ENCODE data around the gene STXBP3. TPM values are rescaled to one million over a fixed set of nuclear protein-coding genes. Genes with fewer than 3 reads are reported as not detected.
"Not testable (repeated sequence)": the region's sequence is repeated elsewhere in the genome, so short reads cannot be mapped to it uniquely, and the experiment has no call there.

The STXBP3 gene
- total RNA-seq, 1 experiment from 2014 or later: 49.3 TPM

DNA sequence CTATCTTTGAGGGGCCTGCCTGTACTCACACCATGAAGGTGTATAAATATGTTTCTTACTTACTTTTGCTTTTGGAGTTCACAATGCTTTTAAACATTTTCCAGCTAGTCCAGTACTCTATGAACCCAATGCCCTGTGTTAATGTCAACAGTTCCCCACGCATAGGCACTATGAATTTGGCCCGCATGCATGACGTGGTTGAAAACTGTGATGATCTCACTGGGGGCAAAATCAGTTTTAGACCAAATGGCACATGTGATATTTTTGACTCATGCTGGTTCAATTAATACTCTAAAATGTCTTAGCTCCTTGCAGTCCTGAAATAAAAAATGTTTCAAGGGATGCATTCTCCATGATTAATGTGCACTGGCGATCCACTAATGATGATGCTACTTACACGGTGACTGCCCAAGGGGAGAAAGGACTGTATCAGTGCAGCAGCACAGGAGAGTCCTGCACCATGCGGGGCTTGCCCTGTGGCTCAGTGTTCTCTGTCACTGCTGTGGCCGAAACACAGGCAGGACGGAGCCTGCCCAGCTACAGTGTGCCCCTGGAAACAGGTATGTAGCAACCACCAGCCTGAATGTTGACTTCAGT lies 18.0 kb upstream of the STXBP3 start:
- DNase-seq (ENCODE audit: low read depth): no peak

DNA sequence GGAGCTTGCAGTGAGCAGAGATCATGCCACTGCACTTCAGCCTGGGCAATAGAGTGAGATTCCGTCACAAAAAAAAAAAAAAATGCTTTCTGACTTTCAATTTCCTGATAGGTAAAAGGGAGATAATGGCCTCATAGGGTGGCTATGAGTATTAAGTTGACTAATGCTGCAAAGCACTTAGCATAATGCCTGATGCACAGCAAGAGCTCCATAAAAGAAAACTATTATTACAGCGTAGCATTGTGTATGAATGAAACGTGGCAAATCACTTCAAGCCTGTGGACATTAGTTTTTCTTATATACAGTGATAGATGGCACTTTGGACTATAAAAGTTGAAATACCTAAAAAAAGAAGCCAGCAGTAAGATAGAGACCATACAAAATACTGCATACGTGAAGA lies 17.0 kb upstream of the STXBP3 start:
- no peak for DNase-seq (ENCODE audit: low read depth)

DNA sequence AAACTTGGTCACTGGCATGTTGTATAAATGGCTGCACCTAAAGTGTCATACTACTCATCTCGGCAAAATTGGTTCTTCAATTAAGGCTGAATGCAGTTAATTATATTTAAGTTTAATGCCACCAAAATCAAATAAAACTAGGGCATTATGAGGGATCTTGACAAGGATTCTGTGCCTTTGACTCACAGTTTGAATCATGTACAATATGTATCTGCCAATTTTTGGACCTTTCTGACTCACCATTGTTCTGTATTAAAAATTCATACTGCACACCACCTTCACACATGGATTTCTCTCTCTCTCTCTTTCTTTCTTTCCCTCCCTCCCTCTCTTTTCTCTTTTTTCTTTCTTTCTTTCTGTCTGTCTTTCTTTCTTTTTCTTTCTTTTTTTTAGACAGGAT lies 14.1 kb upstream of the STXBP3 start:
- peak; percentile 35 for DNase-seq (ENCODE audit: low read depth)

DNA sequence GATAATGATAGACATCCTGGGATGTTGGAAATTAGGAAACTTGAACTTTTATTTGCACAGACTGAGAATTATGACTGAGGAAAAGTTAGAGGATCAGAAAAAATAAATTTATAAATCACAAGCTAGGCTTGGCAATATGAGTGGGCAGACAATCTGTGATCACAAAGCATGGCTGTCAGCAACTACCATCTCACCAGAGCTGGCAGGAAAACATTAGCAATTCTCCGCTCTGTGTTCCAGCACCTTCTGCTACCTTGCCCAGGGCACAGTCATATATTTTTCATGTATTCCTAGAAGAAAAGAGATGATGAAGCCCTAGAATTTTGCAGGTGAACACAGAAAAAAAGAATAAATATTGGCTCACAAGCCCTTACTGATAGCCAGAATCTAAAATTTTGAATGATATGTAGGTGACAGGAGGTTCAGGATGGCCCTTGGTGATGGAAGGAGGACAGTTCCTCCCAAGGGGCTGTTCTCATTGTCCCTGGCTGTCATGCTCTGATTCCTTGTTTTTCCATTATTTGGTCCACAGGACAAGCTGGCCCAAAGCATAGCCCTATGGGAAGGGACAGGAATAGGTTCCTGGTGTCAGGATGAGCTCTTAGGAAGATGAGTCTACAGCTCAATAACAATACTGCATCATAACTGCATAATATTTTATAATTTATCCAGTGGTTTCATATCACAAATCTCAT lies 12.2 kb upstream of the STXBP3 start:
- no peak for DNase-seq (ENCODE audit: low read depth)

DNA sequence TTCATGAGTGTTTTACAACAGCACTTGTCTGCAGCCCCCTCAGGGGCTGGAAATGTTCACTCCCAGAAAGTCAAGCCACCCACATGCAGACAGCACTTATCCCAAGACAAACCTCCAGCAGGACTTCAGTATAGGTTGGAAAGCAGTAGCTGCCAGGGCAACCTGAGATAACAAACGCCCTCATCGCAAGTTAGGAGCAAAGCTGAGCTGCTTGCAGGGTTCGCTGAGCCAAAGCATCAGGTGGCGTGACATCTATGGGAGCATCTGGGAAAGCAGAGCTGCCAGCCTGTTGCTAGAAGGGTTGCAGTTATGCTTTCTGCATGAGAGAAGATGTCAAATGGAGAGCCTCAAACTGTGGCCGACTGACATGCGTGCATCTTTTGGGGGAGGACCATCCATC lies 4.2 kb upstream of the STXBP3 start:
- DNase-seq (ENCODE audit: low read depth): no peak

DNA sequence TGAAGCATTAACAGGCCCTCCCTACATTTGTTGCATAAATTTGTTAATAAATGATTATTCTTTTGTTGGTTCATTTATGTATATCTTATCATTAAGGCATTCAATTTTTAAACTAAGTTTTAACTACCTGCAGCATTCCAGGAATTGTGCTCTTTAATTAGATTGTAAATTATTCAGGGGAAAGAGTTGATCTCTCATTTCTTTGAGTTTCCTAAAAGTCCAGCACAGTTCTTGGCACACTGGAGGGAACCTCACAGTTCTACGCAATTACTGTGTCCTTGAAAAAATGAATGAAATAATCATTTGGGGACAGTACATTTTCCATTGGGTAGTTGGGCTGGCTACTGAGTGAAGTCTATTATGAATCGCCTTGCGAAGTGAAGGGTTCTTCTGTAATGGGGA lies 493 bp upstream of the STXBP3 start:
- DNase-seq (ENCODE audit: low read depth): no peak

DNA sequence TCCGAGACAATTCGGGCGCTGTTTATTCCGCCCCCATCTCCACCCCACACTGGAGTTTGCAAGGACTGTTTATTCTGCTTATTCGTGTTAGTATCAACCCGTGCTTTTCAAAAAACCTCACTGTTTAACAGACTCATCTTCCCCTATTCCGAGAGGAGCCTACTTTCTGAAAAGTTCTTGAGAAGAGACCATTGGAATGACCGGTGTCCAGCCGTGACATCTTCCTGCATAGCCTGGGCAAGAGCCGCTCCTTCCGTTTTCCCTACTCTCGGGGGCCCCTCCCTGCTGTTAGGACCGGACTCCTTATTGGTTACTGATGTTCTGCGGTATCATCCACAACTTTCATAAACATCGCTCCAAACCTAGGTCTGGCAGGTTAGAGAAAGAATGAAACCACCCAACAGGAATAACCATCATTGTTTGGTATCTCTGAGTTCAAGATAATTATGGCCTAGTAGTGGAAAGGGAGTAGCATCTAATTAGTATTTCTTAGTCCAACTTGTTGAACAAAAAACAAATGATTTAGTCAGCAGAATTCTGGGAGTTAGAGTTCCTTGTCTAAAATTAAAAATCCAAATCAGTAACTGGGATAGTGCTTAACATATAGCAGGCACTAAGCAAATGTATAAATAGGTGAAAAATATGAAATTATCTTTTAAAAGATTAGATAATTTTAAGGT lies 837 bp downstream of the STXBP3 start:
- peak; percentile 83 for DNase-seq (ENCODE audit: low read depth)

DNA sequence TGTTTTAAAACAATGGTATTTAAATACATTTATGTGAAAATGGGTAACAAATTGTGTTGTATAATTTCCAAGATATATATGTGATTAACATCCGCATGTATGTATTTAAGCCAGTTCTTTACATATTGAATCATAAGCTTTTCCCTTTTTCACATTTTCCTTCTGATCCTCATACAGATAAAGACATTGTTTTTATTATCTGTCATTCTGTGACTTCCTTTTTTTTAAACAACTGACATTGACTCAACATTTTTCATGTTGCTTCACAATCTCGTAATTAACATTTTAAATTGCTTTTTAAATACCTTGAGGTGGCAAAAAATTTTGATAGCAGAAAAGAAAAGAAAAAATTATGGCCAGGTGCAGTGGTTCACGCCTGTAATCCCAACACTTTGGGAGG lies 1.4 kb downstream of the STXBP3 start:
- no peak for DNase-seq (ENCODE audit: low read depth)

DNA sequence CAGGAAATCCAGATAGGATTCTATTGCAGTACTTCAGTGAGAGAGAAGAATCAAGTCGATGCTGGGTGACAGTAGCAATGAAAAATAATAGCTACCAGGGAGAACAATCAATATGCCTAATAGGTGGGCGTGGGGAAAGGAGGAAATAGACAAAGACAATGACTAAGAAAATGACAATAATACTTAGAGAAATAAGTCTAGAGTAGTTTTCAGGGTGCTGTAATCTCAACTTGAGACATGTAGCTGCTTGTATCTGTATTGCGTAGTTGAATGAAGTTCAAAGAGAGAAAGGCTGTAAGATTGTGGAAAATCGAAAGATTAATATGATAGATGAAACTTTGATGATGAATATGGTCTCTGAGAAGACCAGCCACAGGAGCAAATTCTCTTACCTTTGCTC lies 2.6 kb downstream of the STXBP3 start:
- DNase-seq (ENCODE audit: low read depth): no peak

DNA sequence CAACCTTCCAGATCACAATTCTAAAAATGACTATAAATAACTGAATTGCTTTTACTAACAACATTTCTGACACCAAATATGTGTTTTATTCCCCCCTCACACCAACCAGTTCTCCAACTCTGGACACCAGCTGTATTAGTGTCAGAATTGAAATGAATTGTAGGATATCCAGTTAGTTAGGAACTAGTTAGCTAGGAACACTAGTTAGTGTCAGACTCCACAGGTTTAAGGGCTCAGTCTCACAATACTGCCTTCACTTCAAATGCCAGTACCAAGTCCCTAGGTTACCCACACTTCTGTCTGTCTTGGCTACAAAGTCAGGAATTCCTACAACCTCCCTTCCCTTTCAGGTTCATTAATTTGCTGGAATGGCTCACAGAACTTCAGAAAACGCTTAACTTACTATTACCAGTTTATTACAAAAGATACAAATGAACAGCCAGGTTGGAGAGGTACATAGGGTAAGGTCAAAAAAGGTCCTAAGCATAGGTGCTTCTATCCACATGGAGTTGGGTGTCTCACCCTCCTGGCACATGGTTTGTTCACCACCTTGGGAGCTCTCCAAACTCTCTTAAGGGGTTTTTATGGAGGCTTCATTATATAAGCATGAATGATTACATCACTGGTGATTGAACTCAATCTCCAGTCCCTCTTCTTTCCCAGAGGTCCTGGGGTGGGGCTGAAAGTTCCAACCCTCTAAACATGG lies 4.2 kb downstream of the STXBP3 start:
- DNase-seq (ENCODE audit: low read depth): no peak

DNA sequence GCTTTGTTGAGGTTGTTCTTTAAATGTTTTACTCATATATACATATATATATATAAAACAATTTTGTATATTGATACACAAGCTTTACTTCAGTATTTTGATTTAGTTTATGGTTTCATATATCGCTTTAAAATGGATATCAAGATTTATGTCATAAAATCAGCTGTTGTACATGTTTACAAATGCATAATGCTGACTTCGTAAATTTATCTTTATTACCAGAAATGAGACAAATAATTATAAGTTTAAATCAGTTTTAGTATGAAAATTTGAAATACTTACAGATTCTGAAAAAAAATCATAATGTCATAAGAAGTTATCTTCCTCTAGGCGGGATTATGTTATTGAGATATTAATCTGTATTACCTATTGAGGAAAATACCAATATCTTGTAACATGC lies 6.9 kb downstream of the STXBP3 start:
- DNase-seq (ENCODE audit: low read depth): no peak

DNA sequence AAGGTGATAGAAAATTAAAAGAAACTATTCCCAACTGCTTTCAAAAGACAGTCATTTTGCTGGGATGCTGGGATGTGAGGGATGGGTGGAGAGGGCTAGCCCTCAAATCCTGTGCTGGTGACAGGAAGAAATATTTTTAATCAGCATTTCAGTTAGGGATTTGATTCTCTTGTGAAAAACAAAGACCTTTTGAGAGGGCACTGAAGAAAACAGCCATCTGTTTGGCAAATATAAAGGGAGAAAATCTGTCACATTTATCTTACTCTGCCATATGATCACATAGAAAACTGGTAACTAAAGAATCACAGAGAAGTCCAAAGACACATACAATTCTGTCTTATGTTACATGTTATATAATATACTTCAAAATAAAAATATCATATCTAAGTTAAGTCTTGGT lies 12.3 kb downstream of the STXBP3 start:
- DNase-seq (ENCODE audit: low read depth): no peak

DNA sequence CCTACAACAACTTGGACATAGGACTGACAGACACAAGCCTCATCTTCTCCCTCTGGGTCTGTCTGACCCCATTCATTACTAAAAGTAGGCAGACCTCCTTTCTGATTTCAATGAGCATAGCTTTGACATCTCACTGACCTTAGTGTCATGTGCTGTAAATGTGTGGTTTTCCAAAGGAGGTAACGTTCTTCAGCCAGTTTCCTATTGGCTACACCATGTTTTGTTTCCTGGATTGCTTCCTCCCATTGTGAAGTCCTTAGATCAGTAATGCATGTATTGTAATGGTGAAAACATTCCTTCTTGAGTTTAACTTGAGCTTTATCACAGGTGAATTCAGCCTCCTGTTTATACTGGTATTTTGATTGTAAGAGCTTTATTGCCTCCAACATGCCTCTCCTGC lies 20.6 kb downstream of the STXBP3 start:
- DNase-seq (ENCODE audit: low read depth): no peak

DNA sequence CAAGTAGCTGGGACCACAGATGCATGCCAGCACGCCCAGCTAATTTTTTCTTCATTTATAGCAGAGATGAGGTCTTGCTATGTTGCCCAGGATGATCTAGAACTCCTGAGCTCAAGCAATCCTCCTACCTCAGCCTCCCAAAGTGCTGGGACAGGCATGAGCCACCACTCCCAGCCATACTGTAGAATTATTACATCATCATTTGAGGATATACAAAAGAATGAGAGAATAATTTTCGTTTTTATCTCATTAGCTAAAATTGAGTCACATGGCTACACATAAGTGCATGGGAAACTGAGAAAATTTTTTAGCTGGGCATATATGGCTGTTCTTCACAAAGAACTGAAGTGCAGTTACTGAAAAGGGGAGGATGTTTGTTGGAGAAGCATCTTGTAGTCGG lies 21.2 kb downstream of the STXBP3 start:
- DNase-seq (ENCODE audit: low read depth): no peak

DNA sequence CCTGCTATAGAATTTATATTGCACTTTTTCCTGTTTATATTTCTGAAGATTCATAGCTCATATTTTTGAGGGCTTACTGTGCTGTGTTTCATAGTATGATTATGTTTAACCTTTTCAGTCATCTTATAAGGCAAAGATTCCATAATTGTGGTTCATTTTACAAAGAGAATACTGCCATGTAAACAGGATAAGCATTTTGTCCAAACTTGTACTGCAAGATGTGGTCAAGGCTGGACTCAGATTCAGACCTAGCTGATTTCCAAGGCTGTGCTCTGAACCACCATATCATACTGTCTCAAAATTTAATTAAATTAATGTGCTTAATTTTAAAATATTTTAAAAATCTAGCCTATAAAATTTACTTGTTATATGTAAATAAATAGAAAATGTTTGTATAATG lies 31.4 kb downstream of the STXBP3 start:
- DNase-seq (ENCODE audit: low read depth): no peak

DNA sequence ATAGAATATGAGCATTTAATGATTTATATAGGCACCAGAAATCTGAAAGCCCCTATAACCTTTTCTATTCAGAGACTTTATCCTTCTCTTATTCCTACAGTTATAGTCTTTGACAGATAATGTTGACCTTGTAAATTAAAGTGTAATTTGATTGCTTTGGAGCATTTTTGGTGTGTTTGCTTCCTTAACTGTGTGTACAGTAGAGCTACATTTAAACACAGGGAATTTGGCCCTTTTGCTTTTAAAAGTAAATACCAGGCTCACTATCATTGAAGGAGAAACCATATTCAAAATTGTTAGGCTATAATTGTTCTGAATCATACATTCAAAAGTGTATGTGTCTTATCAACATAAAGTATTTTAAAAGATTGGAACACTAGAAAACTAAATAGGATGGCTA lies 33.0 kb downstream of the STXBP3 start:
- DNase-seq (ENCODE audit: low read depth): no peak

DNA sequence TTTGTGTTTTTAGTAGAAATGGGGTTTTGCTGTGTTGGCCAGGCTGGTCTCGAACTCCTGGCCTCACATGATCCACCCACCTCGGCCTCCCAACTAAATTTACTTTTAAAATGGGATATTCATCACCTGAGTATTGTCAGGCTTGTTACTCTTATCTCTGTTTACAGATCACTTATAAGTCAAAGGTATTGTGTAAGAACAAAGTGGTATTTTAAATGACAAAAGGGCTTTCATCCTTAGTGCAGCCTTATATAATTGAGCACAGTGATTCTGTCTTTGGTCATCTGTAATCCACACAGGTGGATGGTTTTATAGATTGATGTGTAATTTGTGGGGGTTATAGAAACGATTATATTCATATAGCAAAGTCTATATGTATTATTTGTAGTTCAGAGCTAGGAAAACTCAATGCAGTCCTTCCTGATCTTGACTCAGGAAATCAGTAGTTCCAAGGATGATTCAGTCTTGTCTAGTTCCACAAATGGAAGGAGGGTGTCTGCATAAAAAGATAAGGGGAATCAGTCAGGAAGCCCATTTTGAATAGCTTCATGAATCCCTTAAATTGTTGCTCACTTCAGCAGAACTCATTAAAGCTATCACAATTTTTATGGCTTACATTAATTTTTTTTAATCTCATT lies 34.6 kb downstream of the STXBP3 start:
- no peak for DNase-seq (ENCODE audit: low read depth)

DNA sequence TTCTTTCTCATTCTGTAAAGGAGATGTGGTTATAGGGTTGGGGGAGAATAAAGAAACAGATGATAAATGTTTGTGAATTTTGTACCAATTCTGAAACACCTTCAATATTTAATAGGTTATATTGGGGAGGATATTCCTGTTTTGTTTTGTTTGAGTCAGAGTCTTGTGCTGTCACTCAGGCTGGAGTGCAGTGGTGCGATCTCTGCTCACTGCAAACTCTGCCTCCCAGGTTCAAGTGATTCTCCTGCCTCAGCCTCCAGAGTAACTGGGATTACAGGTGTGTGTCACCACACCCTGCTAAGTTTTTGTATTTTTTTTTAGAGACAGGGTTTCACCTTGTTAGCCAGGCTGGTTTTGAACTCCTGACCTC lies 35.1 kb downstream of the STXBP3 start:
- DNase-seq (ENCODE audit: low read depth): not testable (repeated sequence)

DNA sequence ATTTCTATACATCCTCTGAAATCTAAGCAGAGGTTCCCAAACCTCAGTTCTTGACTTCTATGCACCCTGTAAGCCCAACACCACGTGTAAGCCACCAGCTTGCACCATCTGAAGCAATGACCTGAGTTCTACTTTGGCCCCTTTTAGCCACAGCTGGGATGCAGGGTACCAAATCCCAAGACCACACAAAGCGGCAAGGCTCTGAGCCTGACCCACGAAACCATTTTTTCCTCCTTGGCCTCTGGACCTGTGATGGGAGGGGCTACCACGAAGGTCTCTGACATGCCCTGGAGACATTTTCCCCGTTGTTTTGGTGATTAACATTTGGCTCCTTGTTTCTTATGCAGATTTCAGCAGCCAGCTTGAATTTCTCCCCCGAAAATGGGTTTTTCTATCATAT lies 38.8 kb downstream of the STXBP3 start:
- no peak for DNase-seq (ENCODE audit: low read depth)

DNA sequence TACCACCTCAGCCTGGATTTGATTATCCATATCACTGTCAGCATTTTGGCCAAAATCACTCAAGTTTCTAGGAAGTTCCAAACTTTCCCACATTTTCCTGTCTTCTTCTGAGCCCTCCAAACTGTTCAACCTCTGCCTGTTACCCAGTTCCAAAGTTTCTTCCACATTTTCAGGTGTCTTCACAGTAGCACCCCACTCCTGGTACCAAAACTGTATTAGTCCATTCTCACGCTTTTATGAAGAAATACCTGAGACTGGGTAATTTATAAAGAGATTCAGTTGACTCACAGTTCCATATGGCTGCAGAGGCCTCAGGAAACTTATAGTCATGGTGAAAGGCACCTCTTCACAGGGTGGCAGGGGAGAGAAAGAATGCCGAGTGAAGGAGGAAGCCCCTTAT lies 39.4 kb downstream of the STXBP3 start:
- DNase-seq (ENCODE audit: low read depth): no peak

DNA sequence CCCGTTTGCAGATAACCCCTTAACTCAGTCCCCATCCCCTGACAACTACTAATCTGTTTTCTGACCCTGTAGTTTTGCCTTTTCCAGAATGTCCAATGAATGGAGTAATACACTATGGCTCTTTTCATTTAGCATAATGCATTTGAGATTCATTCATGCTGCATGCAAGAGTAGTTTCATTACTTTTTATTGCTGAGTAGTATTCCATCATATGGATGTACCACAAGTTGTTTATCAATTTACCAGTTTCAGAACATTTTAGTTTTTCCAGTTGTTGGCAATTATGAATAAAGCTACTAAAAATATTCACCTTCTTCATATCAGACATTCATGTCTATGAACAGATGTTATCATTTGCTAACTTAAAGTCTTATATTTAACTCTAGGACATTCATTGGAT lies 45.3 kb downstream of the STXBP3 start:
- DNase-seq (ENCODE audit: low read depth): no peak

DNA sequence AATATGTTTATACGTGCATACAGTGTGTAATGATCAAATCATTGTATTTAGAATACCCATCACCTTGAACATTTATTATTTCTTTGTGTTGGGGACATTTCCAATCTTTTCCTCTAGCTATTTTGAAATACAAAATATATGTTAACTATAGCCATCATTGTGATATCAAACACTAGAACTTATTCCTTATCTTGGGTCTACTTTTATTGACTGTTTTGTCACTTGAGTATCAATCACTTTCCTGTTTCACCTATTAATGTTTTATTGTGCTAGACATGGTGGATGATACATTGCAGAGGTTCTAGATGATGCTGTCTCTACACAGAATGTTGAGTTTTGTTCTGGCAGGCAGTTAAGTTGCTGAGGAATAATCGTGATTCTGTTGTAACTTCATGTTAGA lies 45.9 kb downstream of the STXBP3 start:
- DNase-seq (ENCODE audit: low read depth): no peak
